ENCODE data around the gene PTPRC. TPM values are rescaled to one million over a fixed set of nuclear protein-coding genes. Genes with fewer than 3 reads are reported as not detected.

Gene PTPRC
- total RNA-seq, 4 donors from 2014 or later: 4.7 to 11.4 (median 6.7) TPM

- Histone ChIP-seq H3K27ac (no peak overlapping the region), H3K9me3 (no peaks in the 10 kb centered on the region), H3K27me3 (no peaks in the 10 kb centered on the region), H3K4me3 (no peak overlapping the region), H3K36me3 (no peaks in the 10 kb centered on the region), H3K4me1 (no peaks in the 10 kb centered on the region)
- no peak for TF ChIP-seq CTCF (IDR thresholded peaks at IDR 0.05)
- TF ChIP-seq POLR2AphosphoS5 (IDR thresholded peaks at IDR 0.05): no peak
- no peak for TF ChIP-seq EP300 (IDR thresholded peaks at IDR 0.05)
- TF ChIP-seq POLR2A (IDR thresholded peaks at IDR 0.05): no peak
- DNase-seq (ENCODE audit: low spot score in 2 of 2): no peak
- 80% methylated on average over 7 of the region's 10 CpGs for WGBS
Measured at GRCh38 chr1:198620951-198621824, 17.7 kb upstream of the PTPRC start.

- no peaks in the 10 kb centered on the region for H3K36me3 ChIP-seq
- TF ChIP-seq POLR2AphosphoS5 (IDR thresholded peaks at IDR 0.05) (no peak), CTCF (IDR thresholded peaks at IDR 0.05) (no peak), EP300 (IDR thresholded peaks at IDR 0.05) (no peak), POLR2A (IDR thresholded peaks at IDR 0.05) (no peak)
- H3K4me1 ChIP-seq: no peaks in the 10 kb centered on the region
- 83% methylated on average over 1 of the region's 1 CpG for whole genome bisulfite sequencing
- no peaks in the 10 kb centered on the region for H3K9me3 ChIP-seq
- DNase-seq (ENCODE audit: low spot score in 2 of 2): no peak
- no peak overlapping the region for H3K4me3 ChIP-seq
- no peaks in the 10 kb centered on the region for H3K27me3 ChIP-seq
- H3K27ac ChIP-seq: no peak overlapping the region
Measured at GRCh38 chr1:198622001-198622400, 16.8 kb upstream of the PTPRC start.

- 55% methylated on average over 4 of the region's 4 CpGs for WGBS
- no peaks in the 10 kb centered on the region for H3K4me1 ChIP-seq
- no peak for TF ChIP-seq CTCF (IDR thresholded peaks at IDR 0.05)
- no peak for TF ChIP-seq POLR2A (IDR thresholded peaks at IDR 0.05)
- no peak for TF ChIP-seq POLR2AphosphoS5 (IDR thresholded peaks at IDR 0.05)
- TF ChIP-seq EP300 (IDR thresholded peaks at IDR 0.05): no peak
- H3K9me3 ChIP-seq: no peaks in the 10 kb centered on the region
- no peak for DNase-seq (ENCODE audit: low spot score in 2 of 2)
- no peaks in the 10 kb centered on the region for H3K27me3 ChIP-seq
- no peak overlapping the region for H3K4me3 ChIP-seq
- H3K27ac ChIP-seq: no peak overlapping the region
- no peaks in the 10 kb centered on the region for H3K36me3 ChIP-seq
Measured at GRCh38 chr1:198623752-198624647, 14.8 kb upstream of the PTPRC start.

- no peak overlapping the region for H3K4me3 ChIP-seq
- no peak for TF ChIP-seq EP300 (IDR thresholded peaks at IDR 0.05)
- no peak for TF ChIP-seq CTCF (IDR thresholded peaks at IDR 0.05)
- no peak for DNase-seq (ENCODE audit: low spot score in 2 of 2)
- no peaks in the 10 kb centered on the region for H3K27me3 ChIP-seq
- no peaks in the 10 kb centered on the region for H3K36me3 ChIP-seq
- WGBS: 80% methylated on average over 1 of the region's 1 CpG
- no peaks in the 10 kb centered on the region for H3K4me1 ChIP-seq
- no peak overlapping the region for H3K27ac ChIP-seq
- no peaks in the 10 kb centered on the region for H3K9me3 ChIP-seq
Measured at GRCh38 chr1:198624648-198624980, 14.2 kb upstream of the PTPRC start.

Data from suprapubic skin (tissue), 4 donors.